K562 (cell line): ENCODE measurements around the gene NPAS3. TPM values are rescaled to one million over a fixed set of nuclear protein-coding genes. Genes with fewer than 3 reads are reported as not detected.

Source experiments
- ATAC-seq: fragments of 200-7000 bp; cut with Tn5 transposase; 3 replicates; pipeline ENCODE4 v1.9.1; 2020; ENCODE audit warnings: moderate library complexity
- BruUV-seq: library from RNA; stranded (reverse); fragments of 400-500 nt; replicated peaks from 2 replicates; lab custom pipeline; 2021; lab: Mats Ljungman, UMichigan
- CTCF ChIA-PET: fragments of 300-600 bp; formaldehyde crosslinking; extraction: SDS; loops from one replicate; lab custom pipeline; 2021; ENCODE audit warnings: low intra/inter-chr PET ratio; lab: Yijun Ruan, JAX
- POLR2A ChIA-PET: fragments of 300-600, 350-650 bp; sonication (Branson Sonifier 250); formaldehyde crosslinking; extraction: SDS; loops from one replicate; lab custom pipeline; 2021; ENCODE audit warnings: antibody characterized with exemption, inconsistent platforms; lab: Yijun Ruan, JAX
- DNase-seq, 4 experiments: peaks; one replicate each; pipeline versions ENCODE4 v3.0.0 to v3.0.0-alpha.2; 2011 to 2018; ENCODE audit warnings: low spot score in 3 of 4, mixed read lengths in 3 of 4; ENCODE audit errors: extremely low read depth in 1 of 4
- FAIRE-seq: peaks from 2 replicates; lab custom pipeline; 2011; peaks lifted over from hg19 to GRCh38; lab: Jason Lieb, UNC
- H2AFZ ChIP-seq: 2 replicates; pipeline ENCODE4 v1.6.0; 2011; ENCODE audit warnings: low read depth, low read length, control low read depth, inconsistent platforms
- H3K27ac ChIP-seq: fragments of 200-600 bp; 3 replicates; pipeline ENCODE4 v1.8.0; 2011; ENCODE audit warnings: low read depth, mild to moderate bottlenecking, control low read depth, inconsistent platforms, low read length, moderate library complexity, mixed read lengths; ENCODE audit errors: extremely low read depth
- H3K27me3 ChIP-seq, 2 experiments: fragments of 300-600 bp in 1 of 2; 2 replicates in 1 of 2; 3 replicates in 1 of 2; pipeline versions ENCODE4 v1.6.0 to v1.8.0; 2011; ENCODE audit warnings: inconsistent platforms in 2 of 2, low read length in 2 of 2, mild to moderate bottlenecking in 1 of 2, mixed read lengths in 1 of 2, moderate library complexity in 1 of 2; ENCODE audit not compliant: control insufficient read depth in 2 of 2, insufficient read depth in 2 of 2
- H3K36me3 ChIP-seq: fragments of 300-600 bp; 3 replicates; pipeline ENCODE4 v1.8.0; 2011; ENCODE audit warnings: mild to moderate bottlenecking, low read length, inconsistent platforms; ENCODE audit not compliant: control insufficient read depth, insufficient read depth
- H3K4me1 ChIP-seq, 2 experiments: fragments of 200-600 bp in 1 of 2; replicated peaks in 1 of 2; 2 replicates in 1 of 2; 3 replicates in 1 of 2; pipeline versions ENCODE4 v1.5.1 to v1.8.0; 2011; ENCODE audit warnings: inconsistent platforms in 2 of 2, low read length in 2 of 2, mild to moderate bottlenecking in 1 of 2, mixed read lengths in 1 of 2, moderate library complexity in 1 of 2; ENCODE audit not compliant: control insufficient read depth in 2 of 2, insufficient read depth in 2 of 2
- H3K4me2 ChIP-seq: 2 replicates; pipeline ENCODE4 v1.6.1; 2011; ENCODE audit warnings: low read length, control low read depth, inconsistent platforms, mixed read lengths; ENCODE audit not compliant: insufficient read depth
- H3K4me3 ChIP-seq: fragments of 200-600 bp; sonication (generic), shearing (Covaris generic); 2 replicates; pipeline ENCODE4 v1.5.1; 2016; ENCODE audit warnings: control low read depth, inconsistent platforms
- H3K79me2 ChIP-seq: fragments of 200-600 bp; 3 replicates; pipeline ENCODE4 v1.8.0; 2011; ENCODE audit warnings: low read length, inconsistent platforms; ENCODE audit not compliant: control insufficient read depth, insufficient read depth
- H3K9ac ChIP-seq, 2 experiments: 2 replicates each; pipeline versions ENCODE4 v1.6.0 to v1.6.1; 2011; ENCODE audit warnings: low read depth in 2 of 2, low read length in 2 of 2, control low read depth in 1 of 2, inconsistent platforms in 1 of 2, mild to moderate bottlenecking in 1 of 2, mixed read lengths in 1 of 2; ENCODE audit not compliant: insufficient read depth in 1 of 2
- H3K9me1 ChIP-seq: one replicate; pipeline ENCODE4 v1.6.0; 2011; ENCODE audit warnings: inconsistent platforms, mild to moderate bottlenecking, low read length, moderate library complexity; ENCODE audit not compliant: control insufficient read depth, insufficient read depth
- H3K9me3 ChIP-seq: replicated peaks from 2 replicates; pipeline ENCODE4 v1.5.1; 2011; ENCODE audit warnings: low read depth, low read length, inconsistent platforms; ENCODE audit not compliant: control insufficient read depth, insufficient read depth
- H4K20me1 ChIP-seq: replicated peaks from 2 replicates; pipeline ENCODE4 v1.6.1; 2011; ENCODE audit warnings: low read length, inconsistent platforms, mixed read lengths; ENCODE audit not compliant: control insufficient read depth, insufficient read depth
- CEBPZ ChIP-seq: fragments of 150-350 bp; IDR thresholded peaks from 2 replicates; pipeline ENCODE4 v1.6.1; 2014; ENCODE audit warnings: low read depth, mild to moderate bottlenecking, low read length, borderline replicate concordance
- CHCHD3 ChIP-seq: fragments of 250-450 bp; sonication (Bioruptor Pico); IDR thresholded peaks from 2 replicates; pipeline ENCODE4 v2.1.2; 2022; ENCODE audit warnings: mild to moderate bottlenecking
- HEY1 ChIP-seq: fragments of 250-450 bp; sonication (Bioruptor Pico); IDR thresholded peaks from 2 replicates; pipeline ENCODE4 v1.5.0; 2020; ENCODE audit warnings: mild to moderate bottlenecking, moderate library complexity, borderline replicate concordance
- HNRNPK ChIP-seq: fragments of 200-400 bp; formaldehyde crosslinking; IDR thresholded peaks from one replicate; pipeline ENCODE4 v1.6.1; 2018; ENCODE audit warnings: mild to moderate bottlenecking, low read depth, low read length; ENCODE audit not compliant: poor library complexity, severe bottlenecking
- KDM1A ChIP-seq, 2 experiments: fragments of 450-650 bp; IDR thresholded peaks; 2 replicates each; pipeline ENCODE4 v1.6.1; 2016; ENCODE audit warnings: mild to moderate bottlenecking in 2 of 2
- MAX ChIP-seq: sonication (generic); formaldehyde crosslinking; IDR thresholded peaks from 2 replicates; pipeline ENCODE4 v1.9.0; 2022; ENCODE audit warnings: mild to moderate bottlenecking, missing genetic modification reagents
- PRDM10 ChIP-seq: fragments of 450-650 bp; IDR thresholded peaks from 2 replicates; pipeline ENCODE4 v1.6.1; 2018; ENCODE audit not compliant: partially characterized antibody
- SREBF1 ChIP-seq: fragments of 150-350 bp; IDR thresholded peaks from 2 replicates; pipeline ENCODE4 v1.6.1; 2014; ENCODE audit warnings: antibody characterized with exemption, low read depth, low read length, borderline replicate concordance
- TAF15 ChIP-seq: fragments of 200-400 bp; formaldehyde crosslinking; IDR thresholded peaks from 2 replicates; pipeline ENCODE4 v1.6.1; 2017; ENCODE audit warnings: mild to moderate bottlenecking, low read depth, low read length, moderate library complexity
- ZFP1 ChIP-seq: fragments of 450-650 bp; formaldehyde crosslinking; IDR thresholded peaks from 2 replicates; pipeline ENCODE4 v1.4.0; 2020; ENCODE audit warnings: mild to moderate bottlenecking, mixed read lengths
- ZNF133 ChIP-seq: fragments of 250-450 bp; sonication (Bioruptor Pico); IDR thresholded peaks from 2 replicates; pipeline ENCODE4 v1.4.0; 2020; ENCODE audit warnings: mild to moderate bottlenecking
- ZNF174 ChIP-seq: fragments of 250-450 bp; sonication (Bioruptor Pico); IDR thresholded peaks from 2 replicates; pipeline ENCODE4 v1.4.0; 2020; ENCODE audit warnings: mild to moderate bottlenecking
- ZNF408 ChIP-seq: fragments of 250-450 bp; sonication (Bioruptor Pico); IDR thresholded peaks from 2 replicates; pipeline ENCODE4 v1.4.0; 2020; ENCODE audit warnings: low read depth, mild to moderate bottlenecking, moderate library complexity
- WGBS: fragments of 100-300 bp; shearing (Covaris generic); methylation state at CpG from one replicate; pipeline ENCODE4 v1.1.6; 2016; ENCODE audit warnings: low coverage, mixed read lengths; ENCODE audit not compliant: insufficient coverage; ENCODE audit errors: missing lambda C conversion rate; 5-methylcytosine and 5-hydroxymethylcytosine counted together
- in situ Hi-C: fragments of 300-500 bp; cut with MboI; formaldehyde crosslinking; loops from 4 replicates; pipeline ENCODE4 v1.15.0; 2018; ENCODE audit warnings: inconsistent platforms, mixed read lengths
- intact Hi-C: fragments of 100-400 bp; cut with micrococcal nuclease; formaldehyde crosslinking; loops from 2 replicates; pipeline ENCODE4 v1.14.2; 2022
- polyA plus RNA-seq, 8 experiments: library from polyadenylated mRNA; depleted of rRNA in 4 of 8; stranded (reverse) in 5 of 8; unstranded in 3 of 8; fragments of >200 nt; fragmentation: Nextera tagmentation in 2 of 8; fragmentation: Illumina TruSeq in 1 of 8; extraction: Ambion mirVana in 2 of 8; extraction: Trizol in 1 of 8; gene quantifications; 2 replicates each; pipeline versions ENCODE4 v1.2.1 to v1.2.3, GENCODE V29; 2011 to 2014; ENCODE audit warnings: inconsistent platforms in 1 of 8, missing spikeins in 1 of 8
- total RNA-seq, 7 experiments: library from RNA; depleted of rRNA in 6 of 7; stranded (reverse); fragments of >200 nt in 6 of 7; fragmentation: Illumina TruSeq in 2 of 7; extraction: Trizol in 2 of 7; gene quantifications; 2 replicates each; pipeline versions ENCODE4 v1.2.1 to v1.2.3, GENCODE V29; 2011 to 2021; ENCODE audit warnings: low replicate concordance in 1 of 7
- TF ChIP-seq, protein P1 (sequence below): sonication (generic); formaldehyde crosslinking; IDR thresholded peaks from 2 replicates; pipeline ENCODE4 v1.8.1; 2023; ENCODE audit warnings: mild to moderate bottlenecking, missing genetic modification reagents

NPAS3 gene
- total and polyA plus RNA-seq, 9 of the 15 experiments (the other 6 are each of a cell fraction or from before 2014, with no cell fraction given): 0.04 TPM; not detected in 8

- in situ Hi-C loops (no loop called here), intact Hi-C loops (no loop called here)
- POLR2A ChIA-PET: no interaction called here
- BruUV-seq: no TSS peak
- ATAC-seq (no peak), DNase-seq (no peak), FAIRE-seq (no peak)
- H3K79me2 ChIP-seq: no peaks in the 10 kb centered on the region
- no peaks in the 10 kb centered on the region for H3K4me1 ChIP-seq
- CTCF ChIA-PET: no interaction called here
- 39% methylated on average over 1 of the region's 1 CpG for WGBS
- H3K4me3 ChIP-seq: no peak overlapping the region
- H3K9me1 ChIP-seq: no peaks in the 10 kb centered on the region
- H3K36me3 ChIP-seq: no peaks in the 10 kb centered on the region
- no peaks in the 10 kb centered on the region for H3K27me3 ChIP-seq
- H3K9me3 ChIP-seq: no peaks in the 10 kb centered on the region
- no peaks in the 10 kb centered on the region for H4K20me1 ChIP-seq
- no peak overlapping the region for H2AFZ ChIP-seq
- no peak overlapping the region for H3K27ac ChIP-seq
- no peak overlapping the region for H3K4me2 ChIP-seq
- H3K9ac ChIP-seq: no peak overlapping the region
- TF ChIP-seq ZNF133 (no peak), CEBPZ (no peak), HEY1 (CRISPR knock-in tag) (no peak), TAF15 (no peak), MAX (CRISPR knock-in tag) (no peak), SREBF1 (no peak), HNRNPK (no peak), KDM1A (IDR thresholded peaks at IDR 0.05) (no peak), ZNF174 (CRISPR knock-in tag) (no peak), ZNF408 (no peak), ZFP1 (CRISPR knock-in tag) (no peak), PRDM10 (no peak), CHCHD3 (CRISPR knock-in tag) (no peak)
- TF ChIP-seq, protein P1, sequence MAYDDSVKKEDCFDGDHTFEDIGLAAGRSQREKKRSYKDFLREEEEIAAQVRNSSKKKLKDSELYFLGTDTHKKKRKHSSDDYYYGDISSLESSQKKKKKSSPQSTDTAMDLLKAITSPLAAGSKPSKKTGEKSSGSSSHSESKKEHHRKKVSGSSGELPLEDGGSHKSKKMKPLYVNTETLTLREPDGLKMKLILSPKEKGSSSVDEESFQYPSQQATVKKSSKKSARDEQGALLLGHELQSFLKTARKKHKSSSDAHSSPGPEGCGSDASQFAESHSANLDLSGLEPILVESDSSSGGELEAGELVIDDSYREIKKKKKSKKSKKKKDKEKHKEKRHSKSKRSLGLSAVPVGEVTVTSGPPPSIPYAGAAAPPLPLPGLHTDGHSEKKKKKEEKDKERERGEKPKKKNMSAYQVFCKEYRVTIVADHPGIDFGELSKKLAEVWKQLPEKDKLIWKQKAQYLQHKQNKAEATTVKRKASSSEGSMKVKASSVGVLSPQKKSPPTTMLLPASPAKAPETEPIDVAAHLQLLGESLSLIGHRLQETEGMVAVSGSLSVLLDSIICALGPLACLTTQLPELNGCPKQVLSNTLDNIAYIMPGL (CRISPR knock-in tag): no peak
Observed at GRCh38 chr14:32947081-32947480, 8.4 kb downstream of the NPAS3 start.
